Measurements from ENCODE around the gene PPP1R12B. TPM values are rescaled to one million over a fixed set of nuclear protein-coding genes. Genes with fewer than 3 reads are reported as not detected.

Gene PPP1R12B
- total RNA-seq, 2 experiments from 2014 or later = 26.9 to 27.7 TPM

Other genes with a start within 250 kb of the PPP1R12B start
- not detected for gene GPR37L1, start 225.8 kb upstream of the PPP1R12B start, total RNA-seq
- 10 to 100 TPM; 45.9 to 56.5 TPM for gene ARL8A, start 204.0 kb upstream of the PPP1R12B start, total RNA-seq
- 100 to 1,000 TPM; 172 to 181 TPM for gene PTPN7, start 188.1 kb upstream of the PPP1R12B start, total RNA-seq
- gene LGR6, start 154.9 kb upstream of the PPP1R12B start, total RNA-seq = 1 to 10 TPM; 2.7 to 5.2 TPM
- 10 to 100 TPM; 53.4 to 59.3 TPM for gene UBE2T, start 6.8 kb upstream of the PPP1R12B start, total RNA-seq

Measured in activated naive CD8-positive, alpha-beta T cell treated with anti-CD3 and anti-CD28 coated beads, Interleukin-2, amount 10 ng/mL, durations not matched to agents 7 days and 5 days (primary cell).